PC-3 (cell line): ENCODE results near the gene LCN6.

Experiments used
- CTCF ChIP-seq: fragments of 300-600 bp; sonication (generic); conservative IDR thresholded peaks from 2 replicates; pipeline ENCODE4 v1.5.1; 2017; ENCODE audit warnings: antibody characterized with exemption, low read depth, mild to moderate bottlenecking, low read length
- EZH2 ChIP-seq: fragments of 300-600 bp; sonication (generic); IDR thresholded peaks from one replicate; pipeline ENCODE4 v1.6.1; 2017; ENCODE audit warnings: antibody characterized with exemption, mild to moderate bottlenecking, low read length; ENCODE audit not compliant: unreplicated experiment

GRCh38 chr9:136754059-136754572, 5.8 kb upstream of the LCN6 start:
- no peak for TF ChIP-seq CTCF
- no peak for TF ChIP-seq EZH2
